HepG2 (cell line): ENCODE results near the gene STX1B. TPM values are rescaled to one million over a fixed set of nuclear protein-coding genes. Genes with fewer than 3 reads are reported as not detected.

Experiments
- FIP1L1 ChIP-seq: fragments of 200-400 bp; formaldehyde crosslinking; IDR thresholded peaks from 2 replicates; pipeline ENCODE4 v1.6.1; 2018; ENCODE audit warnings: low read depth, mild to moderate bottlenecking, low read length, moderate library complexity, borderline replicate concordance; ENCODE audit not compliant: insufficient read depth
- FOXA3 ChIP-seq: IDR thresholded peaks from 2 replicates; pipeline ENCODE4 v1.6.1; 2016; ENCODE audit warnings: missing genetic modification reagents, missing compliant biosample characterization
- JUND ChIP-seq: sonication (generic); formaldehyde crosslinking; IDR thresholded peaks from 2 replicates; pipeline ENCODE4 v1.8.0; 2022; ENCODE audit warnings: mild to moderate bottlenecking, missing genetic modification reagents
- RERE ChIP-seq: IDR thresholded peaks from 2 replicates; pipeline ENCODE4 v1.6.1; 2016; ENCODE audit warnings: low read depth, missing genetic modification reagents, missing compliant biosample characterization
- ZBTB38 ChIP-seq: sonication (generic); formaldehyde crosslinking; IDR thresholded peaks from 2 replicates; pipeline ENCODE4 v1.5.1; 2020; ENCODE audit warnings: mild to moderate bottlenecking, missing genetic modification reagents
- ZC3H13 ChIP-seq: sonication (generic); formaldehyde crosslinking; IDR thresholded peaks from 2 replicates; pipeline ENCODE4 v1.8.1; 2023; ENCODE audit warnings: mild to moderate bottlenecking, missing genetic modification reagents, moderate library complexity
- ZMYM3 ChIP-seq: sonication (generic); formaldehyde crosslinking; IDR thresholded peaks from 2 replicates; pipeline ENCODE4 v1.5.1; 2020; ENCODE audit warnings: mild to moderate bottlenecking, missing genetic modification reagents
- ZNF3 ChIP-seq: IDR thresholded peaks from 2 replicates; pipeline ENCODE4 v1.7.0; 2017; ENCODE audit warnings: inconsistent platforms
- ZNF451 ChIP-seq: sonication (generic); formaldehyde crosslinking; IDR thresholded peaks from 2 replicates; pipeline ENCODE4 v1.5.0; 2020; ENCODE audit warnings: mild to moderate bottlenecking, missing genetic modification reagents
- ZNF503 ChIP-seq: sonication (generic); formaldehyde crosslinking; IDR thresholded peaks from 2 replicates; pipeline ENCODE4 v1.4.0; 2020; ENCODE audit warnings: missing genetic modification reagents
- ZXDC ChIP-seq: sonication (generic); formaldehyde crosslinking; IDR thresholded peaks from 2 replicates; pipeline ENCODE4 v1.5.0; 2020; ENCODE audit warnings: mild to moderate bottlenecking, missing genetic modification reagents
- polyA plus RNA-seq, 8 experiments: library from polyadenylated mRNA; depleted of rRNA in 3 of 8; stranded (reverse) in 7 of 8; unstranded in 1 of 8; fragments of >200 nt; fragmentation: Illumina TruSeq in 4 of 8; extraction: Trizol in 4 of 8; gene quantifications; 2 replicates each; pipeline versions ENCODE4 v1.2.1 to v1.2.3, GENCODE V29; 2011 to 2016; ENCODE audit warnings: low read depth in 4 of 8, missing spikeins in 1 of 8, mixed read lengths in 1 of 8; ENCODE audit not compliant: insufficient read depth in 1 of 8
- total RNA-seq, 5 experiments: library from RNA; depleted of rRNA; stranded (reverse); fragments of >200 nt; fragmentation: Illumina TruSeq; extraction: Trizol; gene quantifications; 2 replicates each; pipeline ENCODE4 v1.2.3, GENCODE V29; 2016; ENCODE audit warnings: low read depth in 1 of 5
- TF ChIP-seq, protein P1 (sequence below), 2 experiments: sonication (generic) in 1 of 2; formaldehyde crosslinking in 1 of 2; IDR thresholded peaks; 2 replicates each; pipeline versions ENCODE4 v1.5.1 to v1.6.1; 2011 to 2020; ENCODE audit warnings: borderline replicate concordance in 1 of 2, low read depth in 1 of 2, low read length in 1 of 2, mild to moderate bottlenecking in 1 of 2, missing genetic modification reagents in 1 of 2, moderate library complexity in 1 of 2

STX1B gene
- total and polyA plus RNA-seq, 2 of the 13 experiments (the other 11 are each of a cell fraction or from before 2014, with no cell fraction given): 2.1 to 3.0 TPM

DNA sequence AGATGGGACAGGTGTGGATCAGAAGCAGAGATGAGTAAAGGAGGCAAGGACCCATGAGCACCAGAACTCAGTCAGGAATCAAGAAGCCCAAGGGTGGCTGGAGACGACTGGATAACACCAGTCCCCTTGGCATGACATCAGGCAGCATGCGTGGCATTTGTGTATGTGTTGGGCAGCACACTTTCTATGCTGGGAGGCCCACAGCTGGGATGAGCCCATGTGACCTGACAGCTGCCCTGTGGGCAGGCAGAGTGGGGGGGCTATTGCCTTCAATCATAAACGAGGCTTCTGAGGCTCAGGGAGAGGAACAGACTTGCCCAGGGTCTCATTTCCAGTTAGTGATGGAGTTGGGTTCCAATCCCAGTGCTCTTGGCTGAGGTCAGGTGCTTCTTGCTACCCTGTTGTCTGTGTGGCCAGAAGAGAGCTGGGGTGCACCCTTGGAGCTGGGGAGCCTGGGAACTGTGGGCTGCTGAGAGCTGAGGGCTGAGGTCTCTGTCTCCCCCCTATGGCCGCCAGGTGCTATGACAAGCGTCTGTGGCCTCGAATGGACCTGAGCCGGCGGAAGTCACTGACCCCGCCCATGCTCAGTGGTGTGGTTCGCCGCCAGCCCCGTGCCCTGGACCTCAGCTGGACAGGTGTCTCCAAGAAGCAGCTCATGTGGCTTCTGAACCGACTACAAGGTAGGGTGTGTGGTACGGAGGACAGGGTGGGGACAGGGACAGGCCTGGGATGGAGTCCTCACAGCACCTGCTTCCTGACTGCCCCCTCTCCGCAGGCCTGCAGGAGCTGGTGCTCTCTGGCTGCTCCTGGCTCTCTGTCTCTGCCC lies 68.6 kb downstream of the STX1B start (continued):
- 0 out of 2 replicates have a peak, but pooled peaks have one; percentile 29 for TF ChIP-seq ZMYM3
- TF ChIP-seq RERE: no peak
- 0 out of 2 replicates have a peak, but pooled peaks have one; percentile 49 for TF ChIP-seq ZC3H13
- no peak for TF ChIP-seq ZXDC (CRISPR knock-in tag)
- no peak for TF ChIP-seq FIP1L1
- no peak for TF ChIP-seq ZNF451 (CRISPR knock-in tag)
- TF ChIP-seq ZNF3: no peak
- TF ChIP-seq, protein P1, sequence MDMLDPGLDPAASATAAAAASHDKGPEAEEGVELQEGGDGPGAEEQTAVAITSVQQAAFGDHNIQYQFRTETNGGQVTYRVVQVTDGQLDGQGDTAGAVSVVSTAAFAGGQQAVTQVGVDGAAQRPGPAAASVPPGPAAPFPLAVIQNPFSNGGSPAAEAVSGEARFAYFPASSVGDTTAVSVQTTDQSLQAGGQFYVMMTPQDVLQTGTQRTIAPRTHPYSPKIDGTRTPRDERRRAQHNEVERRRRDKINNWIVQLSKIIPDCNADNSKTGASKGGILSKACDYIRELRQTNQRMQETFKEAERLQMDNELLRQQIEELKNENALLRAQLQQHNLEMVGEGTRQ (IDR thresholded peaks at IDR 0.05; ENCODE audit: low read depth, low read length): peak; percentile 34; the same call in 1 of the 2 replicates
- TF ChIP-seq, protein P1 (CRISPR knock-in tag; IDR thresholded peaks at IDR 0.05; ENCODE audit: borderline replicate concordance): peak; percentile 62; the same call in 1 of the 2 replicates
- TF ChIP-seq FOXA3: no peak
- no peak for TF ChIP-seq ZNF503 (CRISPR knock-in tag)
- TF ChIP-seq JUND (CRISPR knock-in tag): no peak
- peak; percentile 67; the same call in 1 of the 2 replicates for TF ChIP-seq ZBTB38
